Activated CD4-positive, CD25-positive, alpha-beta regulatory T cell treated with anti-CD3 and anti-CD28 coated beads, Interleukin-2, amount 50 U/mL, for 16 hours (primary cell): ENCODE data around the gene CBL.
A peak's percentile ranks its signal among the peaks of the same experiment; 100 is the strongest.

Source experiments
- DNase-seq: peaks from one replicate; pipeline ENCODE4 v3.0.0-alpha.2; 2020; ENCODE audit warnings: low read depth, low spot score

The CBL gene

GRCh38 chr11:119310682-119311052 lies 104.5 kb downstream of the CBL start:
- DNase-seq, result no peak

DNA sequence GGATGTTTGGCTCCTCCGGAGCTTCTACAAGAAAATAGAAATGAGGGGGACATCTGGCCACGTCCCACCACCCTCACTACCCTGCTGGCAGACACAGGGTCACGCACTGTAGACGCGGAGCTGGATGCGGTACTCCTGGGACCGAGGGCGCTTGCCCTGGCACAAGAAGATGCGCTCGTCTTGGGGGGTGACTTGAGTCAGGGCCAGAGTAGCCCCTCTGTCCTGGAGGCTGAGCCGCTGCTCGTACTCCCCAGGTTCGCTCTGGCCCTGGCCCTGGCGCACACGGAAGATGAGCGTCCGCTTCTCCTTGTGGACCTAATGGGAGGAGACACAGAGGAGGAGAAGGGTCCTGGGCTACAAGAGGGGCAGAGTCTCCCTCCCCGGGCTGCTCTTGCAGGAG lies 108.6 kb downstream of the CBL start:
- DNase-seq, result no peak

DNA sequence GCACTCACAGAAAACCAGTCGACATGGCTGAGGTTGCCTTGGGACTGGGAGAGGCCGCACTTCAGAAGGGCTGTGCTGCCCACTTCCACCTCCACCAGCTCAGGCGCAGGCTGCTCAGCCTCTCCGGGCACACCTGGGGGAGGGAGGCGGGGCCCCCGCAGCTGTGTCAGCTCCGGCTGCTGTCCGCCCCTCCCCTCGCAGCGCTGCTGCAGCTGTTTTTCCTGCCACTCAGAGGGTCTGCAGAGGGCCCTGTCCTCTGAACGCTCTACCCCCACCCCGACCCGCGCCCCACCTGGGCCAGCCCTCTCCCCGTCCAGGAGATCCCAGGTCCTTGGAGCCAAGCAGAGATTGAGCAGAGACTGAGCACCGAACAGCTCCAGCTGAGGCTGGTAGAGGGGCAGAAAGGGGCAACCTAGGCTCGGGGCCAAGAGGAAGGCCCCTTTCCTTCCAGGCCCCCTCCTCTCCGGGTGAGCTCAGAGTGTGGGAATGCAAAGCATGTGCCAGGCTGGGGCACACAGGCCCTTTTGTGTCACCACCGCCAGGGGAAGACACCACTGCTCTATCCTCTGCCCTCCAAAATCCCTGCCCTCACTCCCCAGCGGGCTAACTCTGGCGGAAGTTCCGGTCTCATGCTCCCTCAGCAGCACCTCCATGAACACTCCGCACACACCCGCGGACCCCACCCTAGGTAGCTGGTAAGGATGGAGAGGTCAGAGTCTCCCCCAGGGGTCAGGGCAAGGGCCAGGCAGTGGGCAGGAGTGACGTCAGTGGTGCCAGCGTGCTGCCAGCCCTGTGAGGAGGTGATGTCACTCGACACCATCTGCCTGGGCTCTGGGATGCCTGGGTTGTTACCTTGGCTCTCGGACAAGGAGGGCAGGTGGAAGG lies 109.2 kb downstream of the CBL start:
- DNase-seq, result no peak

DNA sequence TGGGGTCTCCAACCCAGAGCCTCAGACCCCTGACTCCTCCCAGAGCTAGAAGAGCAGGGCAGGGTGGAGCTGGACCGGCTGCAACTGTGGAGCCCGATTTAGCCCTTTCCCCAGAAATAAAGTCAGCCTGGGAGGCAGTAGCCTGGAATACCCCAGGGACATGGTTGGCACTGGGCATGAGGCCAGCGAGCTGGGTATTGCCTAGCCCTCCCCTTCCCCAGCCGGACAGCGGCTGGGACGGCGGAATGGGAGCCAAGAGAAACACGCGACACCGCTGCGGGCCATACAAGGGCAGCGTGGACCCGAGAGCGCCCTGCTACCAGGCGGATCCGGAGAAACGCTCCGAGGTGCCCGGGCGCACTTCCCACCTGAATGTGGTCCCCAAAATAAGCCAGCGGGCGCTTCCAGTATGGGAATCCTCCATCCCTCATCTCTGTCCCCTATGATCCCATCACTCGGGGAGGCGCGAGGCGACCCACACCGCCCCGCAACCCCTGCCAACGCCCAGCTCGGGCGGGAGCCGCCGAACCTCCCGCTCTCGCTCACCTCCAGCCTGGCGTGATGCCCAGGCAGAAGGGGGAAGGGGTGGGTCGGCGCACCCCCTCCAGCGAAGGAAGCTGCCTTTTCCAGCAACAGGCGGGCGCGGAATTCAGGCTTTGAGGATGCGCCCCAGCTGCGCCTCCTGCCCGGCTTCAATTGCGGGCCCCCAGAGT lies 110.0 kb downstream of the CBL start:
- DNase-seq, result no peak

GRCh38 chr11:119316729-119317591 lies 110.8 kb downstream of the CBL start, which contains the start of gene MCAM:
MCAM (minus strand) TSS chr11:119317130; CDS start chr11:119317101, 29 bp downstream.
- DNase-seq, result no peak

DNA sequence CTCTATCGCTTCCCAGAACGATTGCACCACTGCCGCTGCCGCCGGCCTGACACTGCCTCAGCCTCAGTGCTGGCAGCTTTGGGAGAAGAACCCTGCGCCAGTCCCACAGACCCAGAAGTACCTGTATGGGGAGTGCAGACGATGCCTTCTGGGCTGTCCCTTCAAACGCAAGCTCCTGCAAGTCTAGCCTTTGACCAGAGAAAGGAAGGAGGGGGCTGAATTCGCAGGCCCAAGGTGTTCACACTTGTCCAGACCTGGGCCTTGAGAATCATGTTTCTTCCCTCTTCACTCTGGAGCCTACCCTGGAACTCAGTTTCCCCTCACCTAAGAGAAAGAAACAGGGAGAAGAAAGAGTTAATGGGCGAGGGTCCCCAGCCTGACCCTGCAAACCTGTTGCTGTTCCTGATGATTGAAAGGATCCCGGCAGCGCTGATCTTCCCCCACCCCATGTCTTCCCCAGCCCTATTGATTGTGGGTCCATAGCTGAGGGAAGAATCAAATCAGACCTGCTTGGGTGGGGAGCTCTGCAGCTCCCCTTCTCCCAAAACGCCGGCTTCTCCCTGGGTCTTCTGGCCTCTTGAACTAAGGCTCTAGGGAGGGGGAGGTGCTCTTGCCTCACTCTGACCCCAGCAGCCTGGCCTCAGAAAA lies 111.6 kb downstream of the CBL start:
- DNase-seq, result no peak

GRCh38 chr11:119318240-119319135 lies 112.3 kb downstream of the CBL start:
- no peak for DNase-seq

DNA sequence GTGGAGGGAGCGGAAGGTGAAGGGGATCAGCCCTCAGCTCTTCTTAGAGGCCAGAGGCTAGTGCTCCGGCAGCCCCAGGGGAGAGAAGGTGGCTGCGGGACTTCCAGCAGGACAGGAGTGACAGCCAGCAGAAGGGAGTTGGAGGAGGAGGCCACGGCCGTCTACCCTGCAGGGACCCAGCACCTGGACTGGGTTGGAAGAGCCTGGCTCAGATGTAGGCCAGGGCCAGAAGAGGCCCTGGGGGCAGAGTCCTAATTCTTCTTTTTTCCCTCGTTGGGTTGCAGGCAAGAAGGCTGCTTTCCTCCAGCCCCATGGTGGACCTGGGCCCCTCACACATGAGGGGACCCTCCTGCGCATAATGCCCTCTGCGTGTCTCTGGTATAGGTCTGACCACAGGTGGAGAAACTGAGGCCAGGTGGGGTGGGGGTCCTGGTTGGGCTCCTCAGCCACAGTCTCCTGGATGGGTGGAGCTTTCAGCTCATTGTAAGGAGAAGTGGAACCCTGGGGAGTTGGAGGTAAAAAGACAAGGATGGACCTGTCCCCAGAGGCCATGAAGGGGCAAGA lies 113.1 kb downstream of the CBL start:
- no peak for DNase-seq

DNA sequence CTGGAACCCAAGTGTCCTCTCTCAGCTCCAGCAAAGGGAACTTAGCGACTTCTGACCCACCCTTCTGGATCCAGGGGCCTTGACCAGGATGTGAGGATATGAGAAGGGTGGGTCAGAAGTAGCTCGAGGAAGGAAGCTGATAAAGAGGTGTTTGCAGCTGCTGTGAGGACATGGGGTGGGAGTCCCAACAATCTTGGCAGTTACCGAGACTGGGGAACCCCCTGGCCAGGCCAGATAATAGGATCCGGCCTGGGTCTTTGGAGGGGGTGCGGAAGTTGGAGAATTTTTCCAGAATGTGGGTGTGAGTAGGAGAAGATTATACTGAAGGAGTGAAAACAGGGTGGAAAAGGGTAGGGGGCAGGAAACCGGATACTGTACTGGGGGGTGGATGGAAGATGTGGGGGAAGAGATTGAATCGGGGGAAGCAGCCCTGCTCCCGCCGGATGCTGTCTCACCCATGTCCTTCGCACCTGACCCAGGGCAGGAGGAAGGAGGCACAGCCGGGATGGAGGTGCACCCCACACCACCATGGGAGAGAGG lies 113.6 kb downstream of the CBL start:
- no peak for DNase-seq

DNA sequence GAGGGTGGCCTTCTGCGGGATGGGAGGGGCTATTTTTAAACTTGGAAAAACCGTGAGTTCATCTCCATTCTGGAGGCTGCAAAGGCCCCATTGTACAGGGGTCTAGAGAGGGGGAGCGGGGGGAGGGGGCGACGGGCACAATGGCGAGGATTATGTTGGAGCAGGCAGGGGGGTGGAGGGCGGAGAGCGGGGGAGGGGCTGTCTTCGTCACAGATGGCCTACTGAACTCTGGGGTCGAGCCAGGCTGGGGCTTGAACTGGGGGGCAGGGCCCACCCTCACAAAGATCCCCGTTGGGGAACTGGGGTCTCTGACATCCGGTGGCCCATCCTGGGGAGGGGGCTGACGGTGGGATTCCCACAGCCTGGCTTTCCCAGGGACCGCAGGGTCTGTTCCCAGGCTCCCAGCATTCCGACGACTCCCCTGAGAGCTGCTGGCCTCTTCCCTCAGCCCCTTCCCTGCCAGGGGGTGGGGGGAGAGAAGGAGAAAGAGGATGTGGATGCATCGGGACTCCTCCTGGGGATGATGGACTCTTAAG lies 114.2 kb downstream of the CBL start:
- DNase-seq, result no peak

DNA sequence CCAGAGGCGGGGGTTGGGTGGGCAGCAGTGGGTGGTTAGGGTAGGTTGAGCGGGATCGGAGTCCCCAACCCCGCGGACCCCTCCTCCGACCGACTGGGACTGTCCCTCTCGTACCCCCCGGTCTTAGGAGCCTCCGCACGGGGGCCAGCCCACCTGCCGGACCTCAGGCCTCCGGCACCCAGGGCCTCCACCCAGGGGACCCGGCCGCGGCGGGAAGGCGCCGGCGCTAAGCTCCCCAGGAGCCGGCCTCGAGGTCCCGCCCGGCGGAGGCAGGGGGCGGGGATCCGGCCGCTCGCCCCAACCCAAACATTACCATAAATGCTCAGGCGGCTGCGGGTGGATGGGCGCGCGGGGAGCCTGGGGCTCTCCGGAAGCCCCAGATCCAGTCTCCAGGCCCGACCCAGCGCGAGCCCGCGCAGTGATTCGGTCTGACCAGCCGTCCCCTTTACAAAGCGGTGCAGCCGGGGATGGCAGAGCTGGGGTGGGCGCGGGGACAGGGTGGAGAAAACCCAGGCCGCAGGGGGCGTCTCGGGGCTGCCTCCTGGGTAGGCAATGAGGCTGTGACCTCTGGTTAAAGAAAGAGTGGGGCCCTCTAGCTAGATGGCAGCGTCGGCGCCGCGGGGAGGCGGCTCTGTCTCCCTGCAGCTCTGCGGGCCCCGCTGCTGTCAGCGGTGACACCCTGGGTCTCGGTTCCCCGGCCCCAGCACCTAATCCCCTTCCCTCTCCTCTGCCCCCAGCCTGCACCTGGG lies 114.8 kb downstream of the CBL start:
- no peak for DNase-seq

GRCh38 chr11:119322360-119322739 lies 116.2 kb downstream of the CBL start:
- DNase-seq, result no peak

GRCh38 chr11:119322921-119323531 lies 116.9 kb downstream of the CBL start:
- DNase-seq, result no peak

- DNase-seq, result peak; percentile 73
Observed at GRCh38 chr11:119323532-119324033, 117.4 kb downstream of the CBL start.

GRCh38 chr11:119324189-119324588 lies 118.0 kb downstream of the CBL start:
- no peak for DNase-seq

DNA sequence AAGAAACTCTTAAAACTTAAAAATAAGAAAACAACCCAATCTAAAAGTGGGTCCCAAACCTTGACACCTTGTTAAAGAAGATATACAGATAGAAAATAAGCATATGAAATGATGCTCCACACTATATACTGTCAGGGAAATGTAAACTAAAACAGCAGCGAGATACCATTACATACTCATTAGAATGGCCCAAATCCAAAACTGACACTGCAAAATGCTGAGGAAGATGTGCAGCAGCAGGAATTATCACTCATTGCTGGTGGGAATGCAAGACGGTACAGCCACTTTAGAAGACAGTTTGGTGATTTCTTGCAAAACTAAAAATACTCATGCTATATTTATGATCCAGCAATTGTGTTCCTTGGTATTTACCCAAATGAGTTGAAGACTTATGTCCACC lies 123.2 kb downstream of the CBL start:
- DNase-seq, result no peak

- no peak for DNase-seq
Observed at GRCh38 chr11:119330237-119330636, 124.1 kb downstream of the CBL start.

DNA sequence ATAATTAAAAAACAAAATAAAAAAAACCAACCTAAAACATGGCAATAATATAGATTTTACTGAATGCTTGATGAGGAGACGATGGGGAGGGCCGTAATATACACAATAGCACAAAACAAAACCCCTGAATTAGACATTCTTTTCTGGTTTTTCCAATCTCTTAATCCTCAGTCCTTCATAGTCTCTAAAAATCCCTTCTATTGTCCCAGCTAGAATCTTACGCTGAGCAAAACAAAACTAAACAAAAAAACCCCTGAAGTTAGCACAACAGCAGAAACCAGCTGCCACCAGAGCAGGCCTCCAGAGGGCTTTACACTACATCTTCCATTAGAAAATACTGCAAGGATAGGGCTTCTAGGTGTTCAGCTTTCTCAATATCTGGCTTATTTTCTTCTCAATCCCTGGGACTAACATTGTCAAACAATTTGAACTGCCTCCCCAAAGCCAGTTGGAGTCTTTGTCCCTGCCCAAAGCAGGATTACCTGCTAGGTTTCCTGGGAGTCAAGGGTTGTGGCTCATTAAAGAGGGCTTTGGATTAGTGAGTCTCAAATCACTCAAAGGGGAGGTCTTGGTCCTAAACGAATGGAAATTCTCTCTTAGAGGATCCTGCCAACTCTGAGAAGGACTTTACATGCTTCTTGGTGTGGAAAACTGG lies 126.1 kb downstream of the CBL start:
- no peak for DNase-seq
